ENCODE measurements around the gene CCDC167.

CCDC167 gene

DNA sequence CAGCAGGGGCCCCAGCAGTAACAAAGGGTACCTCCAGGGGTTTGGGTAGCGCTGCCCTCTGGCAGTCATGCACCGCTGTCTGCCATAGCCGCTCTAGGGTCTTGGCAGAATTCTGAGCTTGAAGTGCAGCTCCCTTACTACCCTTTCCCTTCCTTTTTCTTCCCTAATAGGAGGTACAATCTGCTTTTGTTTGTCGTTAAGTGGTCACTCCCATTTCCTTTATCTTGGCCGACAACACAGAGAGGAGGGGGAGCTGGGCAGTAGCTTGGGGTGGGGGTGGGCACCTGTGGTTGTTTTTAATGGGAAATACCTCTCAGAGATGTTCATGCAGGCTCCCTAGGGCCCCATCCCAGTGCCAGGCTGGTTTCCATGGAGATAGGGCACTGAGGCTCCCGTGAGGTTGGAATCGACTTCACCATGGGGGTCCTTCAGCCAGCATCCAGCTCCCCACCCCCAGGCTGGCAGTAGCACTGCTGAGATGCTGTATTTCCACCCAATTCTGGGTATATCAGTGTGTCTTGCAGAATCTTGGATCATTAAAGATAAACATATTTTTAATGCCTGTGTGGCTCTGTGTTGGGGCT lies 18.6 kb downstream of the CCDC167 start:
- Histone ChIP-seq H3K36me3 (ENCODE audit: control insufficient read depth, insufficient read depth, low read length) (peaks cover 34% of the 10 kb centered on the region), H3K9ac (ENCODE audit: low read length) (no peak overlapping the region), H3K27ac (ENCODE audit: low read depth, low read length) (no peak overlapping the region), H3K4me1 (ENCODE audit: control insufficient read depth, insufficient read depth, low read length) (no peaks in the 10 kb centered on the region), H3K27me3 (ENCODE audit: control insufficient read depth, insufficient read depth, low read length) (no peaks in the 10 kb centered on the region), H3K4me3 (ENCODE audit: low read length) (no peak overlapping the region)

DNA sequence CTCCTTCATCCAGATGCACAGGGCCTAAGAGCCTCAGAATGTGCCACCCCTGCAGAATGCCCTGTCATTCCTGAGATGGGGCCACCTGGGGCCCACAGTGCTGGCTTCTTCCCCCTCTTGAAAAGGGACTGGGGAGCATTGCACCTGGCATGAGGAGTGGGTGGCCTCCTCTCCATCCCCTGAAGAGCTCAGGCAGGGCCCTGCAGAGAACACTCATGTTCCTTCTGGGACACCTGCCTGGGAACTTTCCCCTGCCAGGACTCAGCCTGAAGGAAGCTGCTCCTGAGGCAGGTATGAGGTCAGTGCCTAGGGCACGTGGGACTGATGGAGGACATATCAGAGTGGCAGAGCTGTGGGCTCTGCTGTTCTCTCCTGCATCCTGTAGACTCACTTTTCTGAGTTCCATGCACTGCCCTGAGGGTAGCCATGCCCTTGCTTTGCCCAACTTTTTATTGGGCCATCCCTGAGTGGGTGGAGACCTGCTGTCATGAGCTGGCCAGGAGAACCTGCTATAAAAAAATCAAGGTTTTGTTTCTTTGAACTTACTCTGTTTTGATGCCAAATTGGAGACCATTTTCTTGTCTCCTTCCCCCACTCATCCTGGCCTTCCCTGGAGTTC lies 19.5 kb downstream of the CCDC167 start:
- Histone ChIP-seq H3K4me3 (ENCODE audit: low read length) (no peak overlapping the region), H3K36me3 (ENCODE audit: control insufficient read depth, insufficient read depth, low read length) (peaks cover 36% of the 10 kb centered on the region), H3K27ac (ENCODE audit: low read depth, low read length) (no peak overlapping the region), H3K27me3 (ENCODE audit: control insufficient read depth, insufficient read depth, low read length) (no peaks in the 10 kb centered on the region), H3K9ac (ENCODE audit: low read length) (no peak overlapping the region), H3K4me1 (ENCODE audit: control insufficient read depth, insufficient read depth, low read length) (no peaks in the 10 kb centered on the region)

DNA sequence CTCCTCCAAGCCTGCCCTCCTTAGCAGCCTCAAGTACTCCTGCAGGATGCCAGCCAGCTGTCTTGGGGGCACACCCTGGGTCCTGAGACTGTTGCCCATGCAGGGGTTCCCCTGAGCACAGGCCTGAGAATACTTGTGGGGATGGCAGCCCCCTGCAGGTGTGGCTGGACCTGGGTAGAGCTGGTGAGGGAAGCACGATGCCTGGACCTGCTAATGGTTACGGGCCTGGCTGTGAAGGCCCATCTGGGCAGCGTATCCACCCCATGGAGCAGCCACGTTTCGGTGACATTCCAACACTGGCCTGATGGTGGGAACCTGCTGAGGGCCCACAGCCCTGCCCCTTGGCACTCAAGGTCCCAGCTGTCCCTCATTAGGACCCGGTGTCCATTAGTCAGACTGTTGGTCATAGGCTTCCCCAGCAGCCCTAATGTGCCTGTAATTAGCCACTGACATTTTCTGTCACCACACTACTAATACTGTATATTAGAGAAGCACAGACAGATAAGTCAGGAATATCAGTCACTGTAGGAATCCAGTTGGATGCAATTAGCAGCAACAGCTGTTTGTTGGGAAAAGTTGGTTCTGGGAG lies 20.3 kb downstream of the CCDC167 start:
- Histone ChIP-seq H3K36me3 (ENCODE audit: control insufficient read depth, insufficient read depth, low read length) (peaks cover 44% of the 10 kb centered on the region), H3K27me3 (ENCODE audit: control insufficient read depth, insufficient read depth, low read length) (no peaks in the 10 kb centered on the region), H3K4me3 (ENCODE audit: low read length) (no peak overlapping the region), H3K9ac (ENCODE audit: low read length) (no peak overlapping the region), H3K4me1 (ENCODE audit: control insufficient read depth, insufficient read depth, low read length) (no peaks in the 10 kb centered on the region), H3K27ac (ENCODE audit: low read depth, low read length) (no peak overlapping the region)

DNA sequence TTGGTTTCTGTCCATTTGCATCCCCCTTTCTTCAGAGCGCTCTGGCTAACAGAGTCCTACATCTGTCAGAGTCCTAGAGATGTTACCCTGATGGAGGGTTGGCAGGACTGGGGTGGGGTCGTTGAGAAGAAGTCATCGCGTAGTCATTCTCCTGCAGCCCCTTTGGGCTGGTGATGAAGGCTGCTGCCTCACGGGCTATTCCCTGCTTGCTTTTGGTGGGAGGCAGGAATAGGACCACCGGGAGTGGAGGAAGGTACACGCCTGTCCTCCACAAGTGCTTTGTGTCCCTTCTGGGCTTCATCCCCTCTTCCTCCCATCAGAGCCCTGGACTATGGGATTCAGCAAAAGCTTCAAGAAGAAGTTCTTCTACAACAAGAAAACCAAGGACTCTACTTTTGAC lies 20.9 kb downstream of the CCDC167 start:
- Histone ChIP-seq H3K36me3 (ENCODE audit: control insufficient read depth, insufficient read depth, low read length) (peaks cover 49% of the 10 kb centered on the region), H3K27ac (ENCODE audit: low read depth, low read length) (no peak overlapping the region), H3K4me3 (ENCODE audit: low read length) (no peak overlapping the region), H3K27me3 (ENCODE audit: control insufficient read depth, insufficient read depth, low read length) (no peaks in the 10 kb centered on the region), H3K4me1 (ENCODE audit: control insufficient read depth, insufficient read depth, low read length) (no peaks in the 10 kb centered on the region), H3K9ac (ENCODE audit: low read length) (no peak overlapping the region)

DNA sequence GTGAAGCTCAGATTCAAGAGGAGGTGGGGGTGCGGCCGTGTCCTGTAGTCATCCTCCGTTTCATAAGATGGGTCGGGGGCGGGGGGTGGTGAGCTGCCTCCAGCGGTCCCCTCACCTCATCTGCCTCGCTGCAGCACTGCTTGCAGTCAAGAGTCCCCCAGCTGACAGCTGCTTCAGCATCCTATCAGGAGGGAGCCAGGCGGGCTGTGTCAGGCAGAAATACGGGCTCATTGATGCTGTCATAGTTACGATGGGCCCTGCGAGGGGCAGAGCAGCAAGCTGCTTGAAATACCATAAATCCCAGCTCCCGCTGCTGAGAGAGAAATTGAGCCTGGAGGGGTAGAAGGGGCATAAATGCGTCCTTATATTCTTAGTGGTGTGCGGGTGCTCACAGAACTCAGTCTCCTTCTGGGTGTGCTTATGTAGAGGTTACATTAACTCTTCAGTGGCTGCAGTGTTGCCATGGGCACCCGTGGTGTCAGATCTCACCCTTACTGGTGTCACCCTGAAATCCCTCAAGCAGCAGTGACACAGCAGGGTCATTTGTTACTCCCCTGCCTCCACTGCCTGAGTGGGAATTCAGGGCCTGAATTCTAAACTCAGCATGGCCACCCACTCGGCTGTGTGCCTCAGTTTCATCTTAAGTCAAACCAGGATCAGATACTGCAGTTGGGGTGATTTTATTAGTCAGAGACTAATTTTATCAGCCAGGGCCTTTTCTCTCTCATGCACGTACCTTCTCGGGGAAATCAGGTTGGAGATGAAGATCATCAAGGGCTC lies 21.8 kb downstream of the CCDC167 start:
- H3K36me3 ChIP-seq (ENCODE audit: control insufficient read depth, insufficient read depth, low read length), result peaks cover 44% of the 10 kb centered on the region

DNA sequence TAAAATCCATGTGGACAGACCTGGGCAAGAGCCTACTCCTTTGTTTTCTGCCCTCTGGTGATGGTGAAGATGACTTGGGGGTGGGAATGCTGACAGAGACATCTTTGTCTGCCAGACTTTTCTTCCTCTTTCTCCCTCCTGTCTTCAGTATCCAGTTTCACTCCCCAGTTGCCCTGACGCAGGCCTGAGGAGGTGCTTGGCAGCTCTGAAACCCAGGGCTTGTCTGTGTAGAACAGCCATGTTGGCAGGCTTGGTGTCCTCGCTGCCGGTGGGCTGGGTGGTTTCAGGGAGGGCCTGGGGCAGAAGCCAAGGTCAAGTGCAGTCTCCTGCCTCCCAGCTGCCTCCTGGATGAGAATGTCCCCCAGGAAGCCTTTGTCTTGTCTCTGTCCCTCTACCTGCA lies 22.5 kb downstream of the CCDC167 start:
- Histone ChIP-seq H3K27ac (ENCODE audit: low read depth, low read length) (no peak overlapping the region), H3K36me3 (ENCODE audit: control insufficient read depth, insufficient read depth, low read length) (peaks cover 42% of the 10 kb centered on the region), H3K4me1 (ENCODE audit: control insufficient read depth, insufficient read depth, low read length) (no peaks in the 10 kb centered on the region), H3K9ac (ENCODE audit: low read length) (no peak overlapping the region), H3K27me3 (ENCODE audit: control insufficient read depth, insufficient read depth, low read length) (no peaks in the 10 kb centered on the region), H3K4me3 (ENCODE audit: low read length) (no peak overlapping the region)

More for the DNA sequence above, 21.8 kb downstream of the CCDC167 start:
- Histone ChIP-seq H3K4me3 (ENCODE audit: low read length) (no peak overlapping the region), H3K27me3 (ENCODE audit: control insufficient read depth, insufficient read depth, low read length) (no peaks in the 10 kb centered on the region), H3K4me1 (ENCODE audit: control insufficient read depth, insufficient read depth, low read length) (no peaks in the 10 kb centered on the region), H3K27ac (ENCODE audit: low read depth, low read length) (no peak overlapping the region), H3K9ac (ENCODE audit: low read length) (no peak overlapping the region)

DNA sequence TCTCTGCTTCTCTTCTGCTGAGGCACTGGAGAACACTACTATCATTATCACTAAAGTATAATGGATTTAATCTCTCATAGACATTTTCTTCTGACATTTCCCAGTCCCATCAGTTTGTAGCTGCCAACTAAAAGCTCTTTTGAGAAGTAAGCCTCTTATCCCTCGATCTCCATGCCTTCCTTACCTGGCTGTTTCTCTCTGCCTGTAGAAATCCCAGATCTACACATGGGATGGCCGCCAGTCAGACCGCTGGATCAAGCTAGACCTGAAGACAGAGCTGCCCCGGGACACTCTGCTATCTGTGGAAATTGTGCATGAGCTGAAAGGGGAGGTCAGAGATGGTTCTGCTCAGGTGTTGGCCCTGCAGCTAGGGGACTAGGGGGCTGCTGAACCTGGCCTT lies 25.4 kb downstream of the CCDC167 start:
- H3K27ac ChIP-seq (ENCODE audit: low read depth, low read length), result no peak overlapping the region
- peaks cover 50% of the 10 kb centered on the region for H3K36me3 ChIP-seq (ENCODE audit: control insufficient read depth, insufficient read depth, low read length)
- no peak overlapping the region for H3K9ac ChIP-seq (ENCODE audit: low read length)

DNA sequence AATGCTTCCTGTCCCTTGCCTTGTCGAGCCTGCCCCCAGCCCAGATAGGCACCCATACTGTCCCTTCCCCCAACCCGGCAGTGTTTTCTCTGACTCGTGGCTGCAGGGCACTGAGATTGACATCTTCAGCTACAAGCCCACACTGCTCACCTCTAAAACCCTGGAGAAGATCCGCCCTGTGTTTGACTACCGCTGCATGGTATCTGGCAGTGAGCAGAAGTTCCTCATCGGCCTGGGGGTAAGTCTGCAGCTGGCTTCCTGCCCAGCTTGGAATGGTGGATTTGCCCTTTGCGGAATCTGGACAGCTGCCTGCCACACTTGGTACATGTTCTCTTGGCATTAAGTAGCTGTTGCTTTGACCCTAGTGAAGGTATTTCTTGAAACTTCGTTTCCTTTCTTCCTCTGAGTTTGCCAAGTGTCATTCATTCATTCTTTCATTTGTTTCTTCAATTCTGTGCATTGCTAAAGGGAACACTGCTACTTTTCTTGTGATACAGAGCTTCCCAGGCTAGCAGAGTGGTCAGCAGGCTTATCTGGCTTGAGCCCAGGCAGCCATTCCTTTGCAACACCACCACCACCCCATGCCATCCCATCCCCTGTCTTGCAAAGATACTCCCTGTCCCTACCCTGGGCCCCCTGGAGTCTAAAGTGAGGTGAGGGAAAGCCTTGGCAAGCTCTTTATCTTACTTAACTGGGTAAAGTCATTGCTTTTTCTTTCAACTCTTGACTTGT lies 26.2 kb downstream of the CCDC167 start:
- Histone ChIP-seq H3K4me1 (ENCODE audit: control insufficient read depth, insufficient read depth, low read length) (no peaks in the 10 kb centered on the region), H3K27ac (ENCODE audit: low read depth, low read length) (peak overlapping the region; percentile 17), H3K27me3 (ENCODE audit: control insufficient read depth, insufficient read depth, low read length) (no peaks in the 10 kb centered on the region), H3K4me3 (ENCODE audit: low read length) (no peak overlapping the region), H3K9ac (ENCODE audit: low read length) (no peak overlapping the region), H3K36me3 (ENCODE audit: control insufficient read depth, insufficient read depth, low read length) (peaks cover 42% of the 10 kb centered on the region)

More for the DNA sequence above, 25.4 kb downstream of the CCDC167 start:
- Histone ChIP-seq H3K27me3 (ENCODE audit: control insufficient read depth, insufficient read depth, low read length) (no peaks in the 10 kb centered on the region), H3K4me3 (ENCODE audit: low read length) (no peak overlapping the region), H3K4me1 (ENCODE audit: control insufficient read depth, insufficient read depth, low read length) (no peaks in the 10 kb centered on the region)

DNA sequence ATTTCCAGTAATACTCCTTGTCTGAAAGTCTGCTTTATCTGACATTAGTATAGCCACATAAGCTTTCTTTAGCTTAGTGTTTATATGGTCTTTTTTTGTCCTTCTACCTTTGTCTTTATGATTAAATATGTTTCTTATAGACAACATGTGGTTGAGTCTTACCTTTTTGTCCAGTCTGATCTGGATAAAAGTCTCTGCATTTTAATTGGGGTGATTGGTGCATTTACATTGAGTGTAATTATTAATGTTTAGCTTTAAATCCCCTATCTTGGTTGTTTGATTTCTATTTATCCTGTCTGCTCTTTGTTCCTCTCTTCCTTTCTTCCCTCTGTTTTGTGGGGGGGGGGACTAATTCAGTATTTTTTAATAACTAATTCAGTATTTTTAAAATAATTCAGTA lies 32.0 kb downstream of the CCDC167 start:
- Histone ChIP-seq H3K9ac (ENCODE audit: low read length) (no peak overlapping the region), H3K36me3 (ENCODE audit: control insufficient read depth, insufficient read depth, low read length) (peaks cover 19% of the 10 kb centered on the region), H3K27ac (ENCODE audit: low read depth, low read length) (no peak overlapping the region), H3K27me3 (ENCODE audit: control insufficient read depth, insufficient read depth, low read length) (no peaks in the 10 kb centered on the region), H3K4me3 (ENCODE audit: low read length) (no peak overlapping the region), H3K4me1 (ENCODE audit: control insufficient read depth, insufficient read depth, low read length) (no peaks in the 10 kb centered on the region)

DNA sequence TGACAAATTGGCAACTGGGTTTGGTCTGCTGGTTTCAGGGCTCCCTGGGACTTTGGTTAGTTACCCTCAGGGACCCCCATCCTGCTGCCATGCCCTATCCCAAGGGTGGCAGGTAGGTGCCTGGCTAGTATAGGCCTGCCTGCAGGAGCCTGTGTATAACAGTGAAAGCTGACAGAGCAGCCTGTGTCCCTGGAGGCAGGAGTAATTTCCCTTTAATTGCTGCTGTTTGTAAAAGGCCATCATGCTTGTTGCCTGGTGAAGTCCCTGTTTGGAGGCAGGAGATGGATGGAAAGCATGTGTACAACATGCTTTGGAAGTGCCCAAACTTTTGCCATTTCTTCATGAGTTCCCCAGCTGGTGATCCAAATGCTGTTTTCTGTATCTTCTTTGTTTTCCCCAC lies 36.6 kb downstream of the CCDC167 start:
- Histone ChIP-seq H3K27me3 (ENCODE audit: control insufficient read depth, insufficient read depth, low read length) (no peaks in the 10 kb centered on the region), H3K36me3 (ENCODE audit: control insufficient read depth, insufficient read depth, low read length) (peaks cover 28% of the 10 kb centered on the region), H3K27ac (ENCODE audit: low read depth, low read length) (no peak overlapping the region), H3K9ac (ENCODE audit: low read length) (no peak overlapping the region), H3K4me3 (ENCODE audit: low read length) (no peak overlapping the region), H3K4me1 (ENCODE audit: control insufficient read depth, insufficient read depth, low read length) (no peaks in the 10 kb centered on the region)

DNA sequence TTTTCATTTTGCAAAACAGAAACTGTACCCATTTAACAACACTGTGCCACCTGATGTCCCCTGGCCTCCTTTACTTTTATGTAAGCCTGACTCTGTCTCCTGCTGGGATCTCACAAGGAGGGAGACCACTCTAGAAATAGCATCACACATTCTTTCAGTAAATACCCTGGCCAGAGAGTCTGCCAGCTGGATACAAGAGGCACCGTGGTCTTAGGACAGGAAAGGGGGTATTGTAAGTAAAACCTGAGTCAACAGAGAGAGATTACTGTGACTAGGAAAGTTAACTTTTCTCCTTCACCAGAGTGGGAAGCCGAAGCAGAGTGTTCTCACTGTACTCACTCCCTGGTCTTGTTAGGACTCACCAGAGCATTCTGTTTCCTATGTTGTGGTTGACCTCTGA lies 38.9 kb downstream of the CCDC167 start:
- Histone ChIP-seq H3K4me3 (ENCODE audit: low read length) (no peak overlapping the region), H3K9ac (ENCODE audit: low read length) (no peak overlapping the region), H3K27me3 (ENCODE audit: control insufficient read depth, insufficient read depth, low read length) (no peaks in the 10 kb centered on the region), H3K4me1 (ENCODE audit: control insufficient read depth, insufficient read depth, low read length) (peaks cover 8% of the 10 kb centered on the region), H3K36me3 (ENCODE audit: control insufficient read depth, insufficient read depth, low read length) (peaks cover 32% of the 10 kb centered on the region), H3K27ac (ENCODE audit: low read depth, low read length) (no peak overlapping the region)
